Activated naive CD4-positive, alpha-beta T cell treated with anti-CD3 and anti-CD28 coated beads for 36 hours (primary cell): ENCODE data around the gene PHACTR3. TPM values are rescaled to one million over a fixed set of nuclear protein-coding genes. Genes with fewer than 3 reads are reported as not detected.

ENCODE experiments used
- CTCF ChIA-PET: fragments of 350-600 bp; sonication (Branson Sonifier 250); formaldehyde crosslinking; loops from one replicate; lab custom pipeline; 2021; ENCODE audit warnings: antibody characterized with exemption; lab: Charles Lee
- DNase-seq: peaks from one replicate; pipeline ENCODE4 v3.0.0-alpha.2; 2020
- H3K27ac Mint-ChIP-seq: one replicate; pipeline ENCODE4 v1.8.0; 2021; ENCODE audit warnings: mild to moderate bottlenecking, mixed read lengths
- H3K27me3 Mint-ChIP-seq: one replicate; pipeline ENCODE4 v1.8.0; 2021; ENCODE audit warnings: low read depth, mixed read lengths
- H3K36me3 Mint-ChIP-seq: one replicate; pipeline ENCODE4 v1.8.0; 2021; ENCODE audit warnings: low read depth, mixed read lengths
- H3K4me1 Mint-ChIP-seq: one replicate; pipeline ENCODE4 v1.8.0; 2021; ENCODE audit warnings: low read depth, mixed read lengths
- H3K4me3 Mint-ChIP-seq: one replicate; pipeline ENCODE4 v1.8.0; 2021; ENCODE audit warnings: mild to moderate bottlenecking, moderate library complexity, mixed read lengths
- H3K9me3 Mint-ChIP-seq: one replicate; pipeline ENCODE4 v1.8.0; 2021; ENCODE audit warnings: mixed read lengths
- intact Hi-C: fragments of 100-400 bp; cut with micrococcal nuclease; formaldehyde crosslinking; loops from one replicate; pipeline ENCODE4 v1.15.1; 2023
- total RNA-seq, 2 experiments: library from RNA; stranded (reverse); gene quantifications; one replicate each; pipeline ENCODE4 v1.2.3, GENCODE V29; 2021

PHACTR3 gene
- total RNA-seq, 2 experiments from 2014 or later: not detected

- no peak overlapping the region for H3K4me3 Mint-ChIP-seq
- no peaks in the 10 kb centered on the region for H3K36me3 Mint-ChIP-seq
- H3K27ac Mint-ChIP-seq: no peak overlapping the region
- no peaks in the 10 kb centered on the region for H3K9me3 Mint-ChIP-seq
- H3K27me3 Mint-ChIP-seq: peaks cover 9% of the 10 kb centered on the region
- CTCF ChIA-PET: interaction anchor here (0.6 to 2.6 kb wide), 4 partner anchors 153 to 428 kb away, joined by 3 to 15 read pairs (median 7); no protein-coding TSS in a partner anchor
- intact Hi-C loops: no loop called here
- DNase-seq: no peak
- H3K4me1 Mint-ChIP-seq: no peaks in the 10 kb centered on the region
These were observed 147.8 kb downstream of the PHACTR3 start for GRCh38 chr20:59752101-59752586.

GRCh38 chr20:59752704-59753460 lies 148.5 kb downstream of the PHACTR3 start:
- peaks cover 9% of the 10 kb centered on the region for H3K27me3 Mint-ChIP-seq
- no peak overlapping the region for H3K4me3 Mint-ChIP-seq
- no peaks in the 10 kb centered on the region for H3K9me3 Mint-ChIP-seq
- no peak overlapping the region for H3K27ac Mint-ChIP-seq
- CTCF ChIA-PET: interaction anchor here (0.6 to 2.6 kb wide), 3 partner anchors 154 to 428 kb away, joined by 3 to 15 read pairs (median 9); no protein-coding TSS in a partner anchor
- H3K36me3 Mint-ChIP-seq: no peaks in the 10 kb centered on the region
- H3K4me1 Mint-ChIP-seq: no peaks in the 10 kb centered on the region
- intact Hi-C loops: no loop called here
- no peak for DNase-seq

- DNase-seq: no peak
- CTCF ChIA-PET: interaction anchor here (2.6 kb wide), 1 partner anchor 155 kb away, joined by 15 read pairs; no protein-coding TSS in a partner anchor
- H3K27me3 Mint-ChIP-seq: peaks cover 9% of the 10 kb centered on the region
- no peak overlapping the region for H3K4me3 Mint-ChIP-seq
- intact Hi-C loops: no loop called here
- no peaks in the 10 kb centered on the region for H3K36me3 Mint-ChIP-seq
- H3K9me3 Mint-ChIP-seq: no peaks in the 10 kb centered on the region
- H3K27ac Mint-ChIP-seq: no peak overlapping the region
- no peaks in the 10 kb centered on the region for H3K4me1 Mint-ChIP-seq
These were observed 149.5 kb downstream of the PHACTR3 start for GRCh38 chr20:59753836-59754235.

- no peaks in the 10 kb centered on the region for H3K4me1 Mint-ChIP-seq
- H3K9me3 Mint-ChIP-seq: no peaks in the 10 kb centered on the region
- no peak overlapping the region for H3K4me3 Mint-ChIP-seq
- CTCF ChIA-PET: no interaction called here
- no peaks in the 10 kb centered on the region for H3K36me3 Mint-ChIP-seq
- no peak for DNase-seq
- intact Hi-C loops: no loop called here
- H3K27me3 Mint-ChIP-seq: peaks cover 9% of the 10 kb centered on the region
- H3K27ac Mint-ChIP-seq: no peak overlapping the region
These were observed 150.2 kb downstream of the PHACTR3 start for GRCh38 chr20:59754551-59754950.

GRCh38 chr20:59756241-59756640 lies 151.9 kb downstream of the PHACTR3 start:
- no peak for DNase-seq
- CTCF ChIA-PET: no interaction called here
- Mint-ChIP-seq H3K4me1 (no peaks in the 10 kb centered on the region), H3K27me3 (peaks cover 9% of the 10 kb centered on the region), H3K27ac (no peak overlapping the region), H3K4me3 (no peak overlapping the region), H3K36me3 (no peaks in the 10 kb centered on the region), H3K9me3 (no peaks in the 10 kb centered on the region)
- intact Hi-C loops: no loop called here

- CTCF ChIA-PET: interaction anchor here (0.6 to 1.0 kb wide), 2 partner anchors 19 to 166 kb away, joined by 3 to 4 read pairs; no protein-coding TSS in a partner anchor
- H3K36me3 Mint-ChIP-seq: no peaks in the 10 kb centered on the region
- no peak overlapping the region for H3K27ac Mint-ChIP-seq
These were observed 159.7 kb downstream of the PHACTR3 start for GRCh38 chr20:59764037-59764436.

GRCh38 chr20:59765599-59766177 lies 161.3 kb downstream of the PHACTR3 start:
- no peaks in the 10 kb centered on the region for H3K27me3 Mint-ChIP-seq
- no peaks in the 10 kb centered on the region for H3K36me3 Mint-ChIP-seq
- CTCF ChIA-PET: no interaction called here
- no peaks in the 10 kb centered on the region for H3K4me1 Mint-ChIP-seq
- H3K9me3 Mint-ChIP-seq: peaks cover 3% of the 10 kb centered on the region
- H3K4me3 Mint-ChIP-seq: no peak overlapping the region
- intact Hi-C loops: no loop called here
- peak; percentile 49 for DNase-seq
- no peak overlapping the region for H3K27ac Mint-ChIP-seq

More at GRCh38 chr20:59764037-59764436, 159.7 kb downstream of the PHACTR3 start:
- Mint-ChIP-seq H3K9me3 (peaks cover 3% of the 10 kb centered on the region), H3K4me3 (no peak overlapping the region), H3K27me3 (no peaks in the 10 kb centered on the region), H3K4me1 (no peaks in the 10 kb centered on the region)
- DNase-seq: no peak
- intact Hi-C loops: no loop called here

- Mint-ChIP-seq H3K4me1 (no peaks in the 10 kb centered on the region), H3K9me3 (peaks cover 3% of the 10 kb centered on the region), H3K27ac (no peak overlapping the region), H3K4me3 (no peak overlapping the region), H3K36me3 (no peaks in the 10 kb centered on the region), H3K27me3 (no peaks in the 10 kb centered on the region)
- DNase-seq: no peak
- intact Hi-C loops: no loop called here
- CTCF ChIA-PET: interaction anchor here (1.0 kb wide), 1 partner anchor 10 kb away, joined by 3 read pairs; no protein-coding TSS in a partner anchor
These were observed 163.3 kb downstream of the PHACTR3 start for GRCh38 chr20:59767656-59768055.

GRCh38 chr20:59770270-59770669 lies 165.9 kb downstream of the PHACTR3 start:
- Mint-ChIP-seq H3K27me3 (no peaks in the 10 kb centered on the region), H3K36me3 (no peaks in the 10 kb centered on the region), H3K4me1 (no peaks in the 10 kb centered on the region), H3K9me3 (no peaks in the 10 kb centered on the region), H3K27ac (no peak overlapping the region), H3K4me3 (no peak overlapping the region)
- CTCF ChIA-PET: no interaction called here
- no peak for DNase-seq
- intact Hi-C loops: no loop called here

- intact Hi-C loops: no loop called here
- H3K27me3 Mint-ChIP-seq: no peaks in the 10 kb centered on the region
- no peaks in the 10 kb centered on the region for H3K4me1 Mint-ChIP-seq
- no peak overlapping the region for H3K27ac Mint-ChIP-seq
- H3K9me3 Mint-ChIP-seq: no peaks in the 10 kb centered on the region
- no peak for DNase-seq
- no peak overlapping the region for H3K4me3 Mint-ChIP-seq
- CTCF ChIA-PET: no interaction called here
- no peaks in the 10 kb centered on the region for H3K36me3 Mint-ChIP-seq
These were observed 166.5 kb downstream of the PHACTR3 start for GRCh38 chr20:59770851-59771250.

GRCh38 chr20:59771506-59772372 lies 167.4 kb downstream of the PHACTR3 start:
- no peak overlapping the region for H3K4me3 Mint-ChIP-seq
- CTCF ChIA-PET: no interaction called here
- intact Hi-C loops: no loop called here
- no peak for DNase-seq
- no peaks in the 10 kb centered on the region for H3K27me3 Mint-ChIP-seq
- no peaks in the 10 kb centered on the region for H3K4me1 Mint-ChIP-seq
- no peaks in the 10 kb centered on the region for H3K36me3 Mint-ChIP-seq
- no peak overlapping the region for H3K27ac Mint-ChIP-seq
- H3K9me3 Mint-ChIP-seq: no peaks in the 10 kb centered on the region

- no peaks in the 10 kb centered on the region for H3K27me3 Mint-ChIP-seq
- no peak overlapping the region for H3K4me3 Mint-ChIP-seq
- no peak overlapping the region for H3K27ac Mint-ChIP-seq
- CTCF ChIA-PET: no interaction called here
- no peaks in the 10 kb centered on the region for H3K9me3 Mint-ChIP-seq
- intact Hi-C loops: no loop called here
- no peaks in the 10 kb centered on the region for H3K4me1 Mint-ChIP-seq
- DNase-seq: no peak
- H3K36me3 Mint-ChIP-seq: no peaks in the 10 kb centered on the region
These were observed 168.0 kb downstream of the PHACTR3 start for GRCh38 chr20:59772373-59772705.
